Measurements from ENCODE around the gene MYH9.
"Not testable (repeated sequence)": the region's sequence is repeated elsewhere in the genome, so short reads cannot be mapped to it uniquely, and the experiment has no call there.

MYH9 gene

DNA sequence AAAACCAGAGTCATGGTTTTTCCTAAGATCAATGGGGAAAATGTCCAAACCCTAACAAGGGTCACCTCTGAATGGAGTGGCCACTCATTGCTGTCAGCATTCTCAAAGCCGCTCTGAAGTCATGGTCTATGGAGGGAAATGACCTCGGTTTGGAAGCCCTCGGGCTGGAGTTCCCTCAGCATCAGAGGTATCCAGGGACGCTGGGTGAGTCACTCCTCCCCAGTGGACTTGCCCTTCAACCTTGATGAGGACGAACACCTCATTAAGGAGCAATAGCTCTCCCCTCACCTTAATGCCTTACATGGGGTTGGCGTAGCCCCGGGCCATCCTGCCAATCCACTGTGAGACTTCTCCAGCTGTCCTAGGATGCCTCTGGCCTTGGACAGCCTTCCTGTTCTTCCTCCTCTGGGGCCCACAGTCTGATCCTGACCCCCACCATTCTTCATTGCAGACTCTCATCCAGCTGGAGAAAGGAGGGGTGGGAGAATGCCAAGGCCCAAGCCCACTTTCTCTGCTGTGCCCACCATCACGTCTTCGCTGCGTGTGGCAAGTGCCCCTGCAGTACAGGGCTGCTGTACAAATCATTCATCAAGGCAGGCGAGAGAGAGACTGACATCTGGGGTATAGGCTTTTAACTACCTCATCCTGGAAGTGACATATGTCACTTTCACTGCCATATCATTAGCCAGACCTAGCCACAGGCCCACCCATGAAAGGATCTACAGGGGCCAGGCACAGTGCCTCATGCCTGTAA lies 25.4 kb upstream of the MYH9 start:
- peak; percentile 90 for DNase-seq

DNA sequence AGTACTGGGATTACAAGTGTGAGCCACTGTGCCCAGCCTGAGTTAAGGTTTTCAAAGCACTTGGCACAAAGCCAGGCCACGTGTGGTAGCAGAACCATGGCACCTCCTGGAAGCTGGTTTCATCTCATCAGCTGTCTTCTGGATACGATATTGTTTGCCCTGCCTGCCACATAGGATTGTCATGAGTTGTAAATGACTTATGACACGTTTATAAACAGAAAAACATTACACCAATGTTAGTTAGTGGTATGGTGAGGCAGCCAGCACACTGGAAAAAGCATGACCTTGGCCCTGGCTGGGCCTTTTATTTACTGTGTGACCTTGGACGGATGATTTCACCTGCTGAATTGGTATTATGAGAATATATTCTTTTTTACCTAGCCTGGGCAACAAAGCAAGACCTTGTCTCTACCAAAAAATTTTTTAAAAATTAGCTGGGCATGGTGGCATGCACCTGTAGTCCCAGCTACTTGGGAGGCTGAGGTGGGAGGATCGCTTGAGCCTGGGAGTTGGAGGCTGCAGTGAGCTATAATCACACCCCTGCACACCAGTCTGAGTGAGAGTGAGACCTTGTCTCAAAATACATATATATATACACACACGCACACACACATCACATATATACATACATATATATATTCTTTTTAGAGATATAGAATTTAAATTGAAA lies 24.0 kb upstream of the MYH9 start:
- no peak for DNase-seq

DNA sequence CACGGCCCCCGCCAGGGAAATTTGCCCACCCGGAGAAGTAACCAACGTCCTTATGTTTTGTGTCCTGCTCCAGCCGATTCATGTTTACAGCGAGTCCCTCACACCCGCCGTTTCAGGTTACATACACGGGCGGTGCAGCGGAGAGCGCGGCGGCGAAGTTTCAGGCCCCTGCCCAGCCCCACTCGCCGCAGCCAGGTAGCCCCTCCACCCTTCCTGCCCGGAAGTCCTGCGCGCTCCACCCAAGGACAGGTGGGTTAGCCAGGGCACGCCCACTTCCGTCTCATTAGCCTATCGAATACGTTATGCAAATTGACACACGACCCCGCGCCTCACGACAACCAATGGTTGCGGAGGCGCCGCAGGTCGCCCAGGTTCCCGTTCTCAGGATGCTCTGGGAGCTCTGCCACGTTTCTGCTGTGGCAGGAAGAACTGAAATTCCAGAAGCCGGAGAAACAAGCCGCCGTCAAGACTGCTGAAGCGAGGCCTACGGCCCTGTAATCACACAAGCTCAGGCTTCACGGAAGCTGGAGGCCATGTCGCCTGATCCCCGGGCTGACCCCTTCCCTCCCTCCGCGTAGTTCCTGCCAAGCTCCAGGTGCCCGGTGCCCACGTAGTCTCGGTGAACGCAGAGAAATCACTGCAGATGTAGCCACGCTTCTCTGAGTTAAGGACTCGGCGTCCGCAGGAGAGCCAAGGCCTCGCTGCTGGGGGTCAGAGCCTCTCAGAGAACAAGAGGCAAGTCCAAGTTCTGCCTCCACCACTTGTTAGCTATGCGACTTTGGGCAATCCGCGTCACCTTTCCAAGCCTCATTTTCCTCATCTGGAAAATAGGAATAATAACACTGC lies 22.4 kb upstream of the MYH9 start:
- DNase-seq = peak; percentile 99

DNA sequence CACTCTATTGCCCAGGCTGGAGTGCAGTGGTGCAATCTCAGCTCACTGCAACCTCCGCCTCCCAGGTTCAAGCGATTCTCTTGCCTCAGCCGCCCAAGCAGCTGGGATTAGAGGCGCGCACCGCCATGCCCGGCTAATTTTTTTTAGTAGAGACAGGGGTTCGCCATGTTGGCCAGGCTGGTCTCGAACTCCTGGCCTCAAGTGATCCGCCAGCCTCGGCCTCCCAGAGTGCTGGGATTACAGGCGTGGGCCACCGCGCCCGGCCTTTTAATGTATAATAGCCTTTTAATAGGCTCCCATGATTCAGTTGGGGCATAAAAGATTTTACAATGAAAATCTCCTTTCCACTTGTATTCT lies 21.8 kb upstream of the MYH9 start:
- not testable (repeated sequence) for DNase-seq

DNA sequence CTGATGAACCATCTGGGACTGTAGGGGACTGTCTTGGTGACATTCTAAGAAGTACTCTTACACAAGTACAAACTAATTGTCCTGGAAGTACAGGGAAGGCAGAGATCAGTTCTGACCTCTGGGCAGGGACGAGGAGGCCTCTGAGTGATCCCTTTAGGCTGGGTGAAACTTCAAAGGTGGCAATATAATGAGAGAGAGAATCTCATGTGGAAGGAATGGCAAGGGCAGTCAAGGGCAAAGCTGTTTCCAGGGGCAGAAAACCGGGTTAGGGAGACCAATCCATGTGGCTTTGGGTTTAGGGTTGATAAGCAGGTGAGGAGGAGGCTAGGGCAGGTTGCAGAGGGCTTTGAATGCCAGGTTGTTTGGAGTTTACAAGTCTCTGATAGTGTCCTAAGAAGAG lies 21.3 kb upstream of the MYH9 start:
- DNase-seq = peak; percentile 59

DNA sequence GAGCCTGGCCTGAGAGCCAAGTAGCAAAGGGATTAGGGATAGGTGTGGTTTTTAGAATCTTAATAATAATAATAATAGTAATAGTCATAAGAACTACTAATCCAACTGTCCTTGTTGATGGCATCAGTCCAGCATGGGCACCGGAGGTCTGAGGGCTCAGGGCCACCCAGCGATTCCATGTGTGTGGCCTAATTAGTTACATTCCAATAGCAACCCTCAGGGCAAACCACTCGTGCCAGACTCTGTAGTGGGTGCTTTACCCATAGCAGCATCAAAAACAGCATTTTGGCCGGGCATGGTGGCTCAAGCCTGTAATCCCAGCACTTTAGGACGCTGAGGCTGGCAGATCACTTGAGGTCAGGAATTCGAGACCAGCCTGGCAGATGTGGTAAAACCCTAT lies 19.0 kb upstream of the MYH9 start:
- no peak for DNase-seq

DNA sequence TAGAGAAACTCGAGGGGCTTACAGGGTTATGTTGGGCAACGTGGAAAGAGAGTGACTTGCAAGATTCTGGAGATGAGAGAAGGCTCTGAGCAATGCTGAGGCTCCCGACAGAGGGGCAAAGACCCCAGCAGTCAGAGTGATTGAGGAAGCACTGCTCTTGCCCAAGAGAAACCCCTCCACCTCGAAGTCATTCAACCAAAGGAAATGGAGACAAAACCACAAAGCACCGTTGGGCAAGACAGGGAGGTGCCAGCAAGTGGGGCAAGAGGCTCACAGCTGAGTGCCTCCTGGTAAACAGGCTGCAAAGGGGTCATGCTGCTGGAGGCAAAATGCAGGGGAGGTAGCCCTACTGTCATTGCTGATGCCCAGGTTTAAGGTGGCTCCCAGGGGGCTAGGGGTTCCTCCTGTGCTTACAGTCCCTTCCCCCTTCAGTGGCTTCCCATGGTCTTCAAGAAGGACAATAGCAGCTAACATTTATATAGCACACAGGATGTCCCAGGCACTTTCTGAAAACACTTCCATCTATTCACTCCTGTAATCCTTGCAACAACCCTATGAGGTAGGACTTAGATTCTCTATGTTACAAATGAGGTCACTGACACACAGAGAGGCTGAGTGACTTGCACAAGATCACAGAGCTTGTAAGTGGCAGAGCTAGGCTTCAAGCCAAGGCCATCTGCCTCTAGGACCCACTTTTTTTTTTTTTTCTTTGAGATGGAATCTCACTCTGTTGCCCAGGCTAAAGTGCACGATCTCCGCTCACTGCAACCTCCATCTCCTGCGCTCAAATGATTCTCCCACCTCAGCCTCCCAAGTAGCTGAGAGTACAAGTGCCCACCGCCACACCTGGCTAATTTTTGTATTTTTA lies 18.1 kb upstream of the MYH9 start:
- DNase-seq = no peak

DNA sequence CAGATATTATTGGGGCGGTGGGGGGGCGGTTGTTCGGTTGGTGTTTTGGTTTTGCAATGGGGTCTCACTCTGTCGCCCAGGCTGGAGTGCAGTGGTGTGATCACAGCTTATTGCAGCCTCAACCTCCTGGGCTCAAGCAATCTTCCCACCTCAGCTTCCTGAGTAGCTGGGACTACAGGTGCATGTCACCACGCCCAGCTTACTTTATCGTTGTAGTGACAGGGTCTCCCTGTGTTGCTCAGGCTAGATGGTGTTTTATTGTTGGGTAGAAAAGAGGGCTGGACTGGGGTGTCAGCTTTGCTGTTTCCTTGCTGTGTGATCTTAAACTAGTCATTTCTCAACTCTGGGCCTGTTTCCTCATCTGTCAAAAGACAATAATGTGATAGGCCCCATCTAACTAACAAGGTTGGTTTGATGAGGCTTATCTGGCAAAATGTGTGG lies 17.5 kb upstream of the MYH9 start:
- DNase-seq = no peak

DNA sequence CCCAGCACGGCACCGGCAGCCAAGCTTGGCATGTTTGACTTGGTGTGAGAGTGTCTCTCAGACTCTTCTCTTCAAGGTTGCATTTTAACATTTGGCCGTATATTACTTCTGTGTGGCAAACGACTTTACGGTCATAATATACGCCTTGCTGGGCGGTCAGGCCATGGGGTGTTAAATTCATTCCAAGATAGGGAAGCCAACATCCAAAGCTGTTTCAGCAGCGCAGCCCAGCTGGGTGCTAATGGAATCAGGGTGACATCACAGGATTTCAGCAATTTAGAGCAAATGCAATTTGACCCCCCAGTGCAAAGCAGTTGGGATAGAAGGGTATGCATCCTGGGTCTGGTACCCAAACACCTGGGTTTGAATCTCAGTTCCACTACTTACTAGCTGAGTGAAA lies 16.7 kb upstream of the MYH9 start:
- DNase-seq = no peak

DNA sequence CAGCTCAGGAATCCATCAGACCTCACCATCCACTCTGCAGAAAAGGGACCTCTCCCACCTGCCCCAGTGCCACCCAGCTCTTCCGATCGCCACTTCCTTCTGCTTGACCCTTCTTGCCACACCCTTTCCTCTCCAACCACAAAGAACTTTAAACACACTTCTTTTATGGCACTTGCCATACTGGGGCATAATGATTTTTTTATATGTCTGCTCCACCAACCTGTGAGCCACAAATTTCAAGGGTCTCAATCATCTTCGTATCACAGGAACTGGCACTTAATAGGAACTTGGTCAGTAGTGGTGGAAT lies 11.7 kb upstream of the MYH9 start:
- DNase-seq = no peak

DNA sequence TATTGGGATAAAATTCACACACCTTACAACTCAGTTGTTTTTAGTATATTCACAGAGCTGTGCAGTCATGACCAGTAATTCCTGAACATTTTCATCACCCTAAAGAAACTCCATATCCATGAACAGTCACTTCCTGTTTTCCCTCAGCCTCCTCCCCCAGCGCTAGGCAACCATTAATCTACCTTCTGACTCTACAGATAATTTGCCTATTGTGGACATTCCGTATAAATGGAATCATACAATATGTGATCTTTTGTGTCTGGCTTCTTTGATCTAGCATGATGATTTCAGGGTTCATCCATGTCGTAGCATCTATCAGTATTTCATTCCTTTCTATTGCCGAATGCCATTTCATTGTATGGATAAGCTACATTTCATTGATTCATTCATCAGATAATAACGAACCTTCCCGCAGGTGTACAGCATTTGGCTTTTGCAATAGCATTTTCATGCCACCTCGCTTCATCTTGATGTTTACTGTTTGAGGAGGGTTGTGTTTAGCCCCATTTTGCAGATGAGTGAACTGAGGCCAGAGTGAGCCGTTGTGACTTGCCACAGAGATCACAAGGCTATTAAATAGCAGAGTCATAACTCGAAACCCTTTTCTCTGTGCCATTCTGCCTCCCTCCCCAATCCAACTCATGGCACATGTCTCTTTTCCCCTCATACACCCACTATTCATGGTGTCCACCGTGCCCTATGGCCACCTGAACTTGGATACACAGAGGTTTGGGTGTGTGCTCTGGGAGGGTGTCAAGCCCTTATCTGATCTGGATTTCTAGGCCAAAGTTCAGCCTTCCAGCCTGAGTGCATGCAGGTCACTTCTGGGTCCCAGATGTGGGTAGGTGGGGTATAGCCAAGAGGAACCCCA lies 11.1 kb upstream of the MYH9 start:
- no peak for DNase-seq

DNA sequence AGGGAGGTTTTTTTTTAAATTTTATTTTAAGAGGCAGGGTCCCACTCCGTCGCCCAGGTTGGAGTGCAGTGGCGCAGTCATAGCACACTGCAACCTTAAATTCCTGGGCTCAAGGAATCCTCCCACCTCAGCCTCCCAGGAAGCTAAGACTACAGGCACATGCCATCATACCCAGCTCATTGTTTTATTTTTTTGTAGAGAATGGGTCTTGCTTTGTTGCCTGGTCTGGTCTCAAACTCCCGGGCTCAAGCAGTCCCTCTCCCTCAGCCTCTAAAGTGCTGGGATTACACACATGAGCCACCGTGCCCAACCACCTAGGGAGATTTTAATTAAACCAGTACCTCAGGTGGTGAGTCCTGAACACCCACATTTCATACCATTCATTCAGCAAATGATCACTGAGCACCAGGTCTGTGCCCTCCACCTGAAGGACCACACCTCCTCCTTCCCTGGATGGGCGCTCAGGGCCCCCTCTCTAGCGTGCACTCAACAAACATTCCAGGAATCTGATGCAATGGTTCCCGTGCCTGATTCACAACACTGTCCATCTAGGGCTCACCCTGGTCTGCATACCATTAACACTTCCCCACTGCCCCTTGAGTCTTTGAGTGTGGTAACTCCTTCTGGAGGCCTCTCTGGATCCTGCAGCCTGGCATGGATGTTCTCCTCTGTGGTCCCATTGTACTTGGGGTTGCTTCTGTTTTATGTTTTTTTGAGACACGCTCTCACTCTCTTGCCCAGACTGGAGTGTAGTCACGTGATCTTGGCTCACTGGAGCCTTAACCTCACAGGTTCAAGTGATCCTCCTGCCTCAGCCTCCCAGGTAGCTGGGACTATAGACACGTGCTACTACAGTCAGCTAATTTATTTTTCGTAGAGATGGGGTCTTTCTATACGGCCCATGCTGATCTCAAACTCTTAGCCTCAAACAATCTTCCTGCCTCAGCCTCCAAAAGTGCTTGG lies 9.6 kb upstream of the MYH9 start:
- peak; percentile 82 for DNase-seq

DNA sequence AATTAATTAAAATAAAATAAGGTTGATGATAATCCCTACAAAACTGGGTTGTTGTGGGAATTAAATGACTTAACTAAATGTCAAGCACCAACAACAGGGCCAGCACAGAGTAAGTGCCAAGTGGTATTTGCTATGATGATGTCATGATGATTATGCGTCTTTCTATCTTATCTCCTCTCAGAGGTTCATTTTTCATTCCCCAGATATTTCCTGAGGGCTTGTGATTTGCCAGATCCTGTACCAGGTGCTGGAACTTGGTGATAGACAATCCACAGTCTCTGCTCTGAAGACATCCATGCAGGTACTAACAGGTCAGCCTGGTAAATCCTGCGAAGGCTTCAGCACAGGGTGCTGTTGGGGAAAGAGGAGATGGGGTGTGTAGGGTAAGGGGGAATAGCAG lies 8.1 kb upstream of the MYH9 start:
- no peak for DNase-seq

DNA sequence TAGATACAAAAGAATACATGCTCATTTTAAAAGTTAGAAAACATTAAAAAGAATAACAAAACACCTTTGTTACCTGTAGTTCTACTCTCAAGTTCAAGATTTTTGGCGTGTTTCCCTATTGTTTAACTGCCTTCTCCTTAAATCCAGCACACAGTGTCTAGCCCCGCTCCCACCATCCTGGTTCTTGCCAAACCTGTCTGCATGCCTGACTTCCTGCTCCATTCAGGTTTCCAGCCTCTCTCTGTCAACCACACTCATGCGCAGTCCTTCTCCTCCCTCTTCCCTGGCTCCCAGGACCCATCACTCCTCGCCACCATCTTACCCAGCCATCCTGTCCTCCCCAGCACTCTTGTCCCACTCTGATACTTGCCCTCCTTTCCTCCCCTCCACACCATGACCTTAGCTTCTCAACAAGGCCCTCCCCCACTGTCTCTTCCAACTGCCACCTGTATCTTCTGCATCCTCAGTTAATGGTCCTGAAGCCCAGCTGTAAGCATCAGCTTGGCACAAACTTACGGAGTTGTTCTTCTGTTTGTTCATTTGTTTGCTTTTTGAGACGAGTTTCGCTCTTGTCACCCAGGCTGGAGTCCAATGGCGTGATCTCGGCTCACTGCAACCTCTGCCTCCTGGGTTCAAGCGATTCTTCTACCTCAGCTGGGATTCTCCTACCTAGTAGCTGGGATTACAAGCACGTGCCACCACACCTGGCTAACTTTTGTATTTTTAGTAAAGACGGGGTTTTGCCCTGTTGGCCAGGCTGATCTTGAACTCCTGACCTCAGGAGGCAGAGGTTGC lies 7.5 kb upstream of the MYH9 start:
- DNase-seq = peak; percentile 73

DNA sequence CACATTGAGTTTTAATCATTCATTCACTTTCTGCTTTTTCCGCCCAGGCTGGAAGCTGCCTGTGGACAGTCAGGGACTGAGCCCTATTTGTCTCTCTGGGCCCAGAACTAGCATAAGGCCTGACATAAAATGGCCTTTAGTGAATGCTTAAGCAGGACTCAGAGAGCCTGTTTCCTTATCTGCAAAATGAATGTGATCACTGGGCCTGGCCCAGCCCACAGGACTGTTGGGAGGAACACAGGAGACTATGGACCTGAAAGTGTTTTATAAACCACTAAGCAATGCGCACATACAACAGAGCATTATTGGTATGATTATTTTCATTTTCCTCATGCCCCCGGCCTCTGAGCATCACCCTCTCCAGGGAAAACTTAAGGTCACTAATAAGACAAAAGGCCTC lies 3.9 kb upstream of the MYH9 start:
- no peak for DNase-seq

DNA sequence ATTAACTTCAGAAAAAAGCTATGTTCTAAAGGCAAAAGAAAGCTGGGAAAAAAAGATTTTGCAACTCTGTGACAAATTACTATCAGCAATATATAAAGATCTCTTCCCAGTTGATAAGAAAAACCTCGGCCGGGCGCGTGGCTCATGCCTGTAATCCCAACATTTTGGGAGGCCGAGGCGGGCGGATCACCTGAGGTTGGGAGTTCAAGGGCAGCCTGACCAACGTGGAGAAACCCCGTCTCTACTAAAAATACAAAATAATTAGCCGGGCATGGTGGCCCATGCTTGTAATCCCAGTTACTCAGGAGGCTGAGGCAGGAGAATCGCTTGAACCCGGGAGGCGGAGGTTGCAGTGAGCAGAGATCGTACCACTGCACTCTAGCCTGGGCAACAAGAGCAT lies 1.4 kb upstream of the MYH9 start:
- DNase-seq = not testable (repeated sequence)

DNA sequence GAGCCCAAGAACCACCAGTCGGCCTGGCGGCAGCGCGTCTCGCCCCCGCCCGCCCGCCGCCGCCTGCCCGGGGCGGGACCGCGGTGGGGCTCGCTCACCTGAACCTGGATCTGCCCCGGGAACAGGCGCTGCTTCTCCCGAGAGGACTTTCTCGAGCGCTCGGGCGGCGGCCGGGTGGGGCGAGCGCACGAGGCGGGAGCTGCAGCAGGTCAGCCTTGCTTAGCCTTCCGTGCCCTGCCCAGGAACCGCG lies 133 bp downstream of the MYH9 start:
- no peak for DNase-seq

DNA sequence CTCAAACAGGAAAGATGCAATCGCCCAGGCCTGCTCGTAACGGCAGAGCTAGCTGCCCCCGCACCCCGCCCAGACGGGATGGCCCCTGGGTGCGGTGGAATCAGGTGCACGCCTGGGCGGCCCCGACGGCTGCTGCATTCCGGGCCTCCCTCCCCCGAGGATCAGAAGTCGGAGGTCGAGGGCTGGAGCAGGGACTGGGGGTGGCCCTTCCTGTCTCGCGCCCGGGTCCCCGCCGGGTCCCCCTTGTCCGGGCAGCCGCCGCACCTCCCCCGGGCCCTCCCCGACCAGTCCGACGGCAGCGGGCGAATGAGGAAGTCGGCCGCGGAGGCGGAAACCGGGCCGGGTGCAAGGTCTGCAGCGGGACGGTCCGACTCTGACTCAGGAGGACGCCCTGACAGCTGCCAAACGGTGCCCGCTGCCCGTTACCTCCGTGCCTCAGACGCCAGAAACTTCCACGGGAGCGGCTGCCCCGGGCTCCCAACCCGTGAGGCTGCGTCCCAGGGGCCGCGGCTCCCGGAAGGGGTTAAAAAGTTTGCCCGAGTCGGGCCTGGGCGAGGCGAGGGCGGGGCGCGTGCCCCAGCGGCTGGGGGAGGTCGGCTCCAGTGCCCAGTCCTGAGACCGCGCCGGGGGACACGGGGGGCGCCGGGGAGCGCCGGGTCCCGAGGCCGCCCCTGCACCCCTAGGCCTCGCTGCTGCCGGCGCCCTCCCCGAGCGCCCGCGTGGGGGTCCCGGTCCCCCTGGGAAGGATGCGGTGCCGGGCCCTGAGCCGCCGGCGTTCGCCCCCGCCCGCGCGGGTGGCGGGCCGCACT lies 663 bp downstream of the MYH9 start:
- peak; percentile 55 for DNase-seq

DNA sequence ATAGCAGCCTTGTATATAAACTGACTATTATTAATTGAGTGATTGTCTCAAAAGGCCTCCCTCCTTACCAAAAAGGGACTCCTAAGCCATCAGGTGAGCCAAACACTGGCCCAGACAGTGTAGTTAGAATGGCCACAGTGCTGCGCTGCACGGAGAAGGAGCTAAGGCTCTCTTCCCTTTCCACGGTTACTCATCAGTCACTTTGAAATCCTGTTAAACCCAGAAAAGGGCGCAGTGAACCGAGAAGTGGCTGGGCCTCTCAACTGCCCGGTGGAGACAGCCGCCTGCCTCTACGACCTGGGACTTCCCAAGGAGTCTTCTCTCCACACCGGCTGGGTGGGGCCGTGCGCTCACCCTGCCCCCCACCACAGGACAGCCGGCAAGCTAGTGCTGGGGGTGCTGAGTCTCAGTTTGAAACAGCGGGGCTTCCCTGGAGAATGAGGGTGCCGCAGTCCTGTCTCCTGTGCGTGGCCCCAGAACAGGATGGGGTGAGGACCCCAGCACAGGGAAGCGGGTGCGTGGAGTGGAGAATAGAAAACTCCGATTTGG lies 1.3 kb downstream of the MYH9 start:
- DNase-seq = peak; percentile 60
